ENCODE data around the gene SLC46A1.

Gene SLC46A1

GRCh38 chr17:28369684-28370034, 36.4 kb downstream of the SLC46A1 start:
- no peak overlapping the region for H3K27ac ChIP-seq
- no peaks in the 10 kb centered on the region for H3K79me2 ChIP-seq (ENCODE audit: insufficient read depth, low read depth)
- TF ChIP-seq CTCF (conservative IDR thresholded peaks at IDR 0.05; ENCODE audit: low read depth, low read length), result no peak
- no peaks in the 10 kb centered on the region; the same call in 1 of the 2 replicates for H3K27me3 ChIP-seq (ENCODE audit: insufficient read depth, low read depth)
- H3K36me3 ChIP-seq (ENCODE audit: insufficient read depth), result no peaks in the 10 kb centered on the region
- no peak overlapping the region for H3K4me3 ChIP-seq (IDR thresholded peaks at IDR 0.05; ENCODE audit: insufficient read depth, low read depth, low read length)
- peaks cover 18% of the 10 kb centered on the region for H3K4me1 ChIP-seq (ENCODE audit: low read depth, poor library complexity, severe bottlenecking)
- H4K20me1 ChIP-seq (ENCODE audit: insufficient read depth), result no peaks in the 10 kb centered on the region
- H3K4me2 ChIP-seq, result no peak overlapping the region
- H3K9ac ChIP-seq, result no peak overlapping the region
- H2AFZ ChIP-seq (ENCODE audit: low read depth), result no peak overlapping the region

- Histone ChIP-seq H3K79me2 (ENCODE audit: insufficient read depth, low read depth) (no peaks in the 10 kb centered on the region), H3K4me1 (ENCODE audit: low read depth, poor library complexity, severe bottlenecking) (peaks cover 18% of the 10 kb centered on the region), H2AFZ (ENCODE audit: low read depth) (no peak overlapping the region), H4K20me1 (ENCODE audit: insufficient read depth) (no peaks in the 10 kb centered on the region), H3K27ac (no peak overlapping the region), H3K9ac (no peak overlapping the region), H3K27me3 (ENCODE audit: insufficient read depth, low read depth) (no peaks in the 10 kb centered on the region; the same call in 1 of the 2 replicates), H3K4me2 (no peak overlapping the region), H3K36me3 (ENCODE audit: insufficient read depth) (no peaks in the 10 kb centered on the region), H3K4me3 (IDR thresholded peaks at IDR 0.05; ENCODE audit: insufficient read depth, low read depth, low read length) (no peak overlapping the region)
- TF ChIP-seq CTCF (conservative IDR thresholded peaks at IDR 0.05; ENCODE audit: low read depth, low read length), result no peak
Observed at GRCh38 chr17:28368915-28369683, 36.9 kb downstream of the SLC46A1 start.

GRCh38 chr17:28368306-28368831, 37.6 kb downstream of the SLC46A1 start:
- H3K4me1 ChIP-seq (ENCODE audit: low read depth, poor library complexity, severe bottlenecking), result peaks cover 14% of the 10 kb centered on the region
- no peak overlapping the region for H3K27ac ChIP-seq
- no peaks in the 10 kb centered on the region for H3K36me3 ChIP-seq (ENCODE audit: insufficient read depth)
- TF ChIP-seq CTCF (conservative IDR thresholded peaks at IDR 0.05; ENCODE audit: low read depth, low read length), result no peak
- H3K79me2 ChIP-seq (ENCODE audit: insufficient read depth, low read depth), result no peaks in the 10 kb centered on the region
- H4K20me1 ChIP-seq (ENCODE audit: insufficient read depth), result no peaks in the 10 kb centered on the region
- no peak overlapping the region for H3K4me2 ChIP-seq
- H3K9ac ChIP-seq, result no peak overlapping the region
- H3K4me3 ChIP-seq (IDR thresholded peaks at IDR 0.05; ENCODE audit: insufficient read depth, low read depth, low read length), result no peak overlapping the region
- no peaks in the 10 kb centered on the region; the same call in 1 of the 2 replicates for H3K27me3 ChIP-seq (ENCODE audit: insufficient read depth, low read depth)
- no peak overlapping the region for H2AFZ ChIP-seq (ENCODE audit: low read depth)

GRCh38 chr17:28367641-28368305, 38.2 kb downstream of the SLC46A1 start:
- Histone ChIP-seq H3K4me2 (no peak overlapping the region), H3K4me3 (IDR thresholded peaks at IDR 0.05; ENCODE audit: insufficient read depth, low read depth, low read length) (no peak overlapping the region)

More at GRCh38 chr17:28367641-28368305, 38.2 kb downstream of the SLC46A1 start:
- H3K4me1 ChIP-seq (ENCODE audit: low read depth, poor library complexity, severe bottlenecking), result peaks cover 8% of the 10 kb centered on the region
- no peak overlapping the region for H3K27ac ChIP-seq
- no peak overlapping the region for H2AFZ ChIP-seq (ENCODE audit: low read depth)
- H4K20me1 ChIP-seq (ENCODE audit: insufficient read depth), result no peaks in the 10 kb centered on the region
- H3K36me3 ChIP-seq (ENCODE audit: insufficient read depth), result no peaks in the 10 kb centered on the region
- no peaks in the 10 kb centered on the region for H3K27me3 ChIP-seq (ENCODE audit: insufficient read depth, low read depth)
- no peak overlapping the region for H3K9ac ChIP-seq
- no peak for TF ChIP-seq CTCF (conservative IDR thresholded peaks at IDR 0.05; ENCODE audit: low read depth, low read length)
- H3K79me2 ChIP-seq (ENCODE audit: insufficient read depth, low read depth), result no peaks in the 10 kb centered on the region

All from KMS-11 (cell line).